Endometrium (tissue), 2 donors: ENCODE data around the gene NPIPB6.
"Not testable (repeated sequence)": the region's sequence is repeated elsewhere in the genome, so short reads cannot be mapped to it uniquely, and the experiment has no call there.

Source experiments
- FAIRE-seq: peaks from 2 replicates; lab custom pipeline; 2012; peaks lifted over from hg19 to GRCh38; lab: Jason Lieb, UNC
- donor health status: control.
- donor health status: control.

NPIPB6 gene

DNA sequence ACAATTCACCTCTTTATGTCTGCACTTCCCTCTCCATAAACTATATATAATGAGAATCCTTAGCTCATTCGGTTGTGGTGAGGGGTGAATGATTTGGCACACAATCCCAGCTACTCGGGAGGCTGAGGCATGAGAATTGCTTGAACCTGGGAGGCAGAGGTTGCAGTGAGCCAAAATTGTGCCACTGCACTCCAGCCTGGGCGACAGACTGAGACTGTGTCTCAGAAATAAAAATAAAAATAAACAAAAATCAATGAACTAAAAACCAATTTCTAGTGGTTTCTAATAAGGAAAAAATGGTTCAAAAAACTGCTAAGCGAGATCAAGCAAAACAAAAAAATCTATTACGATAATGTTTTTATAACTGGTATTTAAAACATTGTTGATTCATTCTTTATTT is at the start of gene NPIPB6:
Gene NPIPB6, minus strand, starts transcription at position 101 of the 400 bp plus-strand sequence. CDS start 686 bp downstream, outside the sequence.
- FAIRE-seq: not testable (repeated sequence)

GRCh38 chr16:28403220-28404072 is 40.1 kb upstream of the NPIPB6 start, which contains the start of gene EIF3CL:
Gene EIF3CL (minus strand): TSS chr16:28403841. CDS start chr16:28403618, 223 bp downstream.
- FAIRE-seq: peak; percentile 77

DNA sequence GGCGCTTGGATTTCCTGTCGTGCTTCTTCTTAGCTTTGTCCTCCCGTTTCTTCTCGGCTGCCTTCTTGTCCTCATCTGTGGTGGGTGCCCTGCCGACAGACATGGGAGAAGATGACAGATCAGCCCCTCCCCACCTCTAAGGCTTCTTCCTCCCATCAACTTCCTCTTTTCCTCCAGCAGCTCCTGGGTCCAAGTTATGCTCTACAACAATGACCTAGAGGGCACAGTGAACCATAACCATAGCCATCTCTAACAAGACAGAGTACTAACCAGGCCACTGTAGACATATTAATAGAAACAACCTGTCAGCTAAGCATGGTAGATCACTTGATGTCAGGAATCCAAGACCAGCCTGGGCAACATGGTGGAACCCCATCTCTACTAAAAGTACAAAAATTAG is 28.7 kb upstream of the NPIPB6 start:
- not testable (repeated sequence) for FAIRE-seq

- not testable (repeated sequence) for FAIRE-seq
Observed at GRCh38 chr16:28382177-28382867, 19.0 kb upstream of the NPIPB6 start.

- not testable (repeated sequence) for FAIRE-seq
Observed at GRCh38 chr16:28377822-28378221, 14.5 kb upstream of the NPIPB6 start.

DNA sequence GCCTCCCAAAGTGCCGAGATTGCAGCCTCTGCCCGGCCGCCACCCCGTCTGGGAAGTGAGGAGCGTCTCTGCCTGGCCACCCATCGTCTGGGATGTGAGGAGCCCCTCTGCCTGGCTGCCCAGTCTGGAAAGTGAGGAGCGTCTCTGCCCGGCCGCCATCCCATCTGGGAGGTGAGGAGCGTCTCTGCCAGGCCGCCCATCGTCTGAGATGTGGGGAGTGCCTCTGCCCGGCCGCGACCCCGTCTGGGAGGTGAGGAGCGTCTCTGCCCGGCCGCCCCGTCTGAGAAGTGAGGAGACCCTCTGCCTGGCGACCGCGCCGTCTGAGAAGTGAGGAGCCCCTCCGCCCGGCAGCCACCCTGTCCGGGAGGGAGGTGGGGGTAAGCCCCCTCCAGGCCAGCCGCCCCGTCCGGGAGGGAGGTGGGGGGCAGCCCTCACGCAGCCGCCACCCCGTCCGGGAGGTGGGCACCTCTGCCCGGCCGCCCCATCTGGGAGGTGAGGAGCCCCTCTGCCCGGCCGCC is 13.9 kb upstream of the NPIPB6 start:
- FAIRE-seq: not testable (repeated sequence)

GRCh38 chr16:28375115-28375514 is 11.8 kb upstream of the NPIPB6 start:
- not testable (repeated sequence) for FAIRE-seq

- not testable (repeated sequence) for FAIRE-seq
Observed at GRCh38 chr16:28374281-28374680, 11.0 kb upstream of the NPIPB6 start.

- not testable (repeated sequence) for FAIRE-seq
Observed at GRCh38 chr16:28367926-28368325, 4.6 kb upstream of the NPIPB6 start.

DNA sequence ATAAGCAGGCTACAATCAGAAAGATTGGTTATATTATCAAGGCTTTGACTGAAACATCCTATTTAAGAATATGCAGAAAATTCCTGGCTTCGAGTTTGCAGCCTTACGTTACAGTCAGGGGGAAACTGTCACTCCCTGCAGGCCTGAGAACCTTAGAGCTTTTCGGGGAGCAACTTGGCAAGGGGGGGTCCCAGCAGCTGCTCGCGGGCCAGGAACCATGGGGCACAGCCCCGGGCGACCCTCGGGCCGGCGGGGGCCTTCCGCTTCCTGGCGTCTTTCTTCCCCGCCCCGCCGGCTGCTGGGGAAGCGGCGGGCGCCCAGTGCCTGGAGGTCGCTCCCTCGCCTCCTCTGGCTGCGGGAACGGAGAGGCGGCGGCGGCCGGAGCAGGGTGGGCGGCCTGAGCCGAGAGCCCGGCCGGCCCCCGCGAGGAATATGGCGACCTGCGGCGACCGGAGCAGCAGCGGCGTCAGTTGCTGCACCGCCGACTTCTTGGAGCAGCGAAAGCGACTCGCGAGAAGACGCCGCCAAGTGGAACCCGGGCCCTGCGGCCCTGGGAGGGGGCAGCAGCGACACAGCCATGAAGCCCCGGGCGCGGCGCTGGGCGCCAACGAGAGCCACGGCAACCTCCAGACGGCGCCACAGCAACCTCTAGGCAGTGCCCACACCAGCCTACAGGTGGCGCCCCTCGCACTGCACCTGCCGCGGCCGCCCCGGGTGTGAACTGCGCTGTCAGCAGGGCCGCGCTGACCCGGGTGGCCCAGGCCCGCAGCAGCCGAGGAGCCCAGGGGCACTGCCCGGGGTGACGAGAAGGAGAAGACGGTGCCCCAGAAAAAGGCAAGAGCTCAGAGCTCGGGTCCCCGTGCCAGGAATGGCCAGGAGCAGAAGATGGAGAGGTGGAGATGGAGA is 1.2 kb upstream of the NPIPB6 start:
- FAIRE-seq: not testable (repeated sequence)

DNA sequence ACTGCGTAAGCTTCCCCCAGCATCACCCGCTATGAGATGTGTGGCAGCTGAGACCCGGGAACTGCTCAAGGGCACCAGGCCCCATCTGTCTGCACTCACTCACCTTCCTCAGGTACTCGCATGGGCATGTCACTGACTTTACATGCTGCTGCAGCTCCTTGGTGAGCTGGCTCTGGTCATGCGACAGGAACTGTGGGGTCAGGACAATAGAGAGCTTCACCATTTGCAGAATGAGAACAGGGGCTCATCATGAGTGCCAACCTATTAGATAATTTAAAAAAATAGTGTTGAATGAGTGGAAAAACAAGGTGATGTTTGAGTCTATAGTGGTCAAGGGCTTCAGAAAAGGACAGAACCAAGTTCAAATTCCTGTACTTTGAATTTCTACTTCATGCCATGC is 708 bp downstream of the NPIPB6 start:
- not testable (repeated sequence) for FAIRE-seq

GRCh38 chr16:28338230-28338629 is 25.1 kb downstream of the NPIPB6 start:
- FAIRE-seq: not testable (repeated sequence)

GRCh38 chr16:28336940-28337710 is 26.2 kb downstream of the NPIPB6 start:
- not testable (repeated sequence) for FAIRE-seq

GRCh38 chr16:28335678-28336077 is 27.6 kb downstream of the NPIPB6 start:
- not testable (repeated sequence) for FAIRE-seq

- not testable (repeated sequence) for FAIRE-seq
Observed at GRCh38 chr16:28332632-28333031, 30.7 kb downstream of the NPIPB6 start.

DNA sequence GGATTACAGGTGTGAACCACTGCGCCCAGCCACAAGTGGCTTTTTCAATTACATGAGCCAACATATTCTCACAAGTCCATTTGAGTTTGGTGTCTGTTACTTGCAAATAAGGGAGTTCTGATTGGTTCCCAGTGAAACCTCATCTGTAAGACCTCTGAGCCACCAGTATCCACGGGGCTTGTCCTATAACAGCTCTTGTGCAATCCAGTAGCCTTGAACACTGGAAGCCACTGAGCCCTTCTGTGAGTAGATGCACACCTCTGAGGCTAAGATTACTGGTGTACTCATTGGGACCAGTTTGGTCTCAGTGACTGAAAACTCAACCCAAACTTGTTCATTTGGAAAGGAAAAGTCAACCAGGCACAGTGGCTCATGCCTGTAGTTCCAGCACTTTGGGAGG is 32.3 kb downstream of the NPIPB6 start:
- FAIRE-seq: not testable (repeated sequence)

- not testable (repeated sequence) for FAIRE-seq
Observed at GRCh38 chr16:28330232-28330631, 33.1 kb downstream of the NPIPB6 start.

DNA sequence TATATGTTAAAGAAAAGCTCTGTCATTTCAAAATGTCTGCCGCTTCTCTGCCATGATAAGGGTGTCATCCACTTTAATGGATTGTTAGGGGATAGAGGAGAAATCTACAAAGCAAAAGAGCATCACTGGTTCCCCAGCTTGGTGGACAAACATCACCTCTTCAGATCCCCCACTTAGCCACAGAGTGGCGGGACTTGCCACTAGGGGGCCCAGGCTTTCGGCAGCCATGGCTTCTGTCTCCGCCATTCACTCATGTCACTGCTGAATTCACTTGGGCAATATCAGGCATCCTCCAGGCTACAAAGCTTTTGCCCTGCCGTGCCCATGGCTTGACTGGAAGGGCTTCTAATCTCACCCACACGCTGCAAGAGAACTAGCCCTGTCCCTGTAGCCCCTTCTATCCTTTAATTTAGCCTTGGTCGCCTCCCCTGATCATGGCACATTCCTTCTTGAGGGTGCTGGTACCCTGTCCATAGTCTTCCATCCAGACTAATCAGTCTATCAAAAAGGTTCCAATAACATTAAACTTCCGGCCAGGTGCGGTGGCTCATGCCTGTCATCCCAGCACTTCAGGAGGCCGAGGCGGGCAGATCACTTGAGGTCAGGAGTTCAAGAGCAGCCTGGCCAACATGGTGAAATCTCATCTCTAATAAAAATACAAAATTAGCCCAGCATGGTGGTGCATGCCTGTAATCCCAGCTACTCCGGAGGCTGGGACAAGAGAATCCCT is 36.3 kb downstream of the NPIPB6 start:
- FAIRE-seq: no peak

GRCh38 chr16:28324887-28325279 is 38.4 kb downstream of the NPIPB6 start:
- FAIRE-seq: no peak

- FAIRE-seq: no peak
Observed at GRCh38 chr16:28324235-28324886, 38.9 kb downstream of the NPIPB6 start.
